ENCODE data around the gene COL6A3. TPM values are rescaled to one million over a fixed set of nuclear protein-coding genes. Genes with fewer than 3 reads are reported as not detected.

Gene COL6A3
- total and polyA plus RNA-seq, 9 of the 15 experiments (the other 6 are each of a cell fraction or from before 2014, with no cell fraction given): 0.07 to 4.1 (median 1.5) TPM

DNA sequence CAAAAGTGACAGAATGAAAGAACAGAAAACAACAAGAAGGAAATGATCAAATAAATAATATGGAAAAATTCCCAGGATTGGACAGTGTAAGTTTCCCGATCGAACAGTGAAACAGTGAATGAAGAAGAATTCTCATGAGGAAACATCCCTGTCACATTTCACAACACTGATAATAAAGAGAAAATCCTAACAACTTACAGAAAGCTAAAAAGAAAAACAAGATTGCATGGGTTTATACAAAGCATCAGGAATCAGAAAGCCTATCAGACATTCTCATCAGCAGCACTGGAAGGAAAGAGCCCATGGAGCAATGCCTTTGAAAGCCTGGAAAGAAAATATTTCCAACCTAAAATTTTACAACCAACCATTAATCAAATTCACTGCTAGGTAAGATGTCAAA, 9.9 kb upstream of the COL6A3 start (continued):
- TF ChIP-seq, protein P1, sequence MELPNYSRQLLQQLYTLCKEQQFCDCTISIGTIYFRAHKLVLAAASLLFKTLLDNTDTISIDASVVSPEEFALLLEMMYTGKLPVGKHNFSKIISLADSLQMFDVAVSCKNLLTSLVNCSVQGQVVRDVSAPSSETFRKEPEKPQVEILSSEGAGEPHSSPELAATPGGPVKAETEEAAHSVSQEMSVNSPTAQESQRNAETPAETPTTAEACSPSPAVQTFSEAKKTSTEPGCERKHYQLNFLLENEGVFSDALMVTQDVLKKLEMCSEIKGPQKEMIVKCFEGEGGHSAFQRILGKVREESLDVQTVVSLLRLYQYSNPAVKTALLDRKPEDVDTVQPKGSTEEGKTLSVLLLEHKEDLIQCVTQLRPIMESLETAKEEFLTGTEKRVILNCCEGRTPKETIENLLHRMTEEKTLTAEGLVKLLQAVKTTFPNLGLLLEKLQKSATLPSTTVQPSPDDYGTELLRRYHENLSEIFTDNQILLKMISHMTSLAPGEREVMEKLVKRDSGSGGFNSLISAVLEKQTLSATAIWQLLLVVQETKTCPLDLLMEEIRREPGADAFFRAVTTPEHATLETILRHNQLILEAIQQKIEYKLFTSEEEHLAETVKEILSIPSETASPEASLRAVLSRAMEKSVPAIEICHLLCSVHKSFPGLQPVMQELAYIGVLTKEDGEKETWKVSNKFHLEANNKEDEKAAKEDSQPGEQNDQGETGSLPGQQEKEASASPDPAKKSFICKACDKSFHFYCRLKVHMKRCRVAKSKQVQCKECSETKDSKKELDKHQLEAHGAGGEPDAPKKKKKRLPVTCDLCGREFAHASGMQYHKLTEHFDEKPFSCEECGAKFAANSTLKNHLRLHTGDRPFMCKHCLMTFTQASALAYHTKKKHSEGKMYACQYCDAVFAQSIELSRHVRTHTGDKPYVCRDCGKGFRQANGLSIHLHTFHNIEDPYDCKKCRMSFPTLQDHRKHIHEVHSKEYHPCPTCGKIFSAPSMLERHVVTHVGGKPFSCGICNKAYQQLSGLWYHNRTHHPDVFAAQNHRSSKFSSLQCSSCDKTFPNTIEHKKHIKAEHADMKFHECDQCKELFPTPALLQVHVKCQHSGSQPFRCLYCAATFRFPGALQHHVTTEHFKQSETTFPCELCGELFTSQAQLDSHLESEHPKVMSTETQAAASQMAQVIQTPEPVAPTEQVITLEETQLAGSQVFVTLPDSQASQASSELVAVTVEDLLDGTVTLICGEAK (IDR thresholded peaks at IDR 0.05): no peak
- TF ChIP-seq, protein P1 (CRISPR knock-in tag; IDR thresholded peaks at IDR 0.05): no peak

Data from K562 (cell line).